ENCODE results near the gene BLOC1S5.
"Not testable (repeated sequence)": the region's sequence is repeated elsewhere in the genome, so short reads cannot be mapped to it uniquely, and the experiment has no call there.

The BLOC1S5 gene

GRCh38 chr6:7993952-7994351, 70.2 kb downstream of the BLOC1S5 start:
- DNase-seq (ENCODE audit: low read depth, low spot score) = no peak

- DNase-seq (ENCODE audit: low read depth, low spot score) = no peak
Measured at GRCh38 chr6:7993399-7993798, 70.8 kb downstream of the BLOC1S5 start.

GRCh38 chr6:7992002-7992815, 72.0 kb downstream of the BLOC1S5 start:
- no peak for DNase-seq (ENCODE audit: low read depth, low spot score)

GRCh38 chr6:7991536-7991935, 72.7 kb downstream of the BLOC1S5 start:
- no peak for DNase-seq (ENCODE audit: low read depth, low spot score)

- DNase-seq (ENCODE audit: low read depth, low spot score) = no peak
Measured at GRCh38 chr6:7986219-7986618, 78.0 kb downstream of the BLOC1S5 start.

- not testable (repeated sequence) for DNase-seq (ENCODE audit: low read depth, low spot score)
Measured at GRCh38 chr6:7983967-7984366, 80.2 kb downstream of the BLOC1S5 start.

GRCh38 chr6:7979831-7980230, 84.4 kb downstream of the BLOC1S5 start:
- DNase-seq (ENCODE audit: low read depth, low spot score) = no peak

GRCh38 chr6:7978736-7979135, 85.5 kb downstream of the BLOC1S5 start:
- no peak for DNase-seq (ENCODE audit: low read depth, low spot score)

GRCh38 chr6:7976485-7977056, 87.6 kb downstream of the BLOC1S5 start:
- DNase-seq (ENCODE audit: low read depth, low spot score) = no peak

- no peak for DNase-seq (ENCODE audit: low read depth, low spot score)
Measured at GRCh38 chr6:7975764-7976146, 88.4 kb downstream of the BLOC1S5 start.

GRCh38 chr6:7974938-7975763, 89.0 kb downstream of the BLOC1S5 start:
- no peak for DNase-seq (ENCODE audit: low read depth, low spot score)

GRCh38 chr6:7974565-7974937, 89.6 kb downstream of the BLOC1S5 start:
- DNase-seq (ENCODE audit: low read depth, low spot score) = no peak

- DNase-seq (ENCODE audit: low read depth, low spot score) = no peak
Measured at GRCh38 chr6:7973584-7973983, 90.6 kb downstream of the BLOC1S5 start.

- DNase-seq (ENCODE audit: low read depth, low spot score) = no peak
Measured at GRCh38 chr6:7971499-7971898, 92.7 kb downstream of the BLOC1S5 start.

GRCh38 chr6:7970616-7971015, 93.6 kb downstream of the BLOC1S5 start:
- DNase-seq (ENCODE audit: low read depth, low spot score) = no peak

Data from brain pericyte (primary cell).